Naive thymus-derived CD4-positive, alpha-beta T cell (primary cell): ENCODE data around the gene RBM33. TPM values are rescaled to one million over a fixed set of nuclear protein-coding genes. Genes with fewer than 3 reads are reported as not detected.
A peak's percentile ranks its signal among the peaks of the same experiment; 100 is the strongest.

Source experiments
- ATAC-seq: fragments of 150-1000 bp; cut with Tn5 transposase; 2 replicates; pipeline ENCODE4 v1.10.0; 2021; ENCODE audit warnings: mild to moderate bottlenecking, moderate library complexity
- CTCF ChIA-PET: fragments of 350-600 bp; sonication (Branson Sonifier 250); formaldehyde crosslinking; loops from one replicate; lab custom pipeline; 2021; ENCODE audit warnings: antibody characterized with exemption; lab: Charles Lee
- POLR2A ChIA-PET: fragments of 350-600 bp; sonication (Branson Sonifier 250); formaldehyde crosslinking; loops from one replicate; lab custom pipeline; 2021; ENCODE audit warnings: antibody characterized with exemption, inconsistent platforms; lab: Charles Lee
- DNase-seq, 9 donors: peaks; one replicate each; pipeline versions ENCODE4 v3.0.0 to v3.0.0-alpha.2; 2020 to 2022; ENCODE audit warnings: mixed read lengths in 1 of 9
- H3K27ac ChIP-seq: one replicate; pipeline ENCODE4 v1.7.0; 2013; ENCODE audit warnings: mild to moderate bottlenecking, low read depth, low read length, moderate library complexity
- H3K27me3 ChIP-seq, 2 donors: one replicate each; pipeline ENCODE4 v1.7.0; 2013; ENCODE audit warnings: low read length in 2 of 2, mild to moderate bottlenecking in 2 of 2, moderate library complexity in 2 of 2; ENCODE audit not compliant: control insufficient read depth in 2 of 2, insufficient read depth in 2 of 2
- H3K36me3 ChIP-seq, 3 experiments: 1 replicate in 2 of 3; 2 replicates in 1 of 3; pipeline ENCODE4 v1.7.0; 2013; ENCODE audit warnings: low read length in 3 of 3, mild to moderate bottlenecking in 3 of 3, moderate library complexity in 1 of 3; ENCODE audit not compliant: insufficient read depth in 3 of 3, control insufficient read depth in 2 of 3
- H3K4me1 ChIP-seq, 2 donors: one replicate each; pipeline ENCODE4 v1.7.0; 2013; ENCODE audit warnings: low read length in 2 of 2, mild to moderate bottlenecking in 2 of 2, moderate library complexity in 1 of 2; ENCODE audit not compliant: control insufficient read depth in 2 of 2, insufficient read depth in 2 of 2
- H3K4me3 ChIP-seq: 2 replicates; pipeline ENCODE4 v1.7.0; 2013; ENCODE audit warnings: mild to moderate bottlenecking, low read length
- H3K9me3 ChIP-seq, 3 experiments: 1 replicate in 2 of 3; 2 replicates in 1 of 3; pipeline ENCODE4 v1.7.0; 2013; ENCODE audit warnings: low read length in 3 of 3; ENCODE audit not compliant: control insufficient read depth in 2 of 3
- H3K27ac Mint-ChIP-seq, 9 donors: one replicate each; pipeline ENCODE4 v1.8.0; 2020 to 2022; ENCODE audit warnings: mixed read lengths in 9 of 9, mild to moderate bottlenecking in 8 of 9, moderate library complexity in 5 of 9, inconsistent platforms in 2 of 9
- H3K27me3 Mint-ChIP-seq, 5 donors: one replicate each; pipeline ENCODE4 v1.8.0; 2021 to 2022; ENCODE audit warnings: mixed read lengths in 5 of 5, mild to moderate bottlenecking in 1 of 5
- H3K36me3 Mint-ChIP-seq, 5 donors: one replicate each; pipeline ENCODE4 v1.8.0; 2020 to 2022; ENCODE audit warnings: mixed read lengths in 5 of 5, mild to moderate bottlenecking in 3 of 5, inconsistent platforms in 1 of 5
- H3K4me1 Mint-ChIP-seq, 7 donors: one replicate each; pipeline ENCODE4 v1.8.0; 2020 to 2022; ENCODE audit warnings: mixed read lengths in 7 of 7, mild to moderate bottlenecking in 3 of 7, inconsistent platforms in 1 of 7
- H3K4me3 Mint-ChIP-seq, 10 donors: one replicate each; pipeline ENCODE4 v1.8.0; 2020 to 2022; ENCODE audit warnings: mild to moderate bottlenecking in 10 of 10, mixed read lengths in 10 of 10, moderate library complexity in 6 of 10, inconsistent platforms in 2 of 10
- H3K9me3 Mint-ChIP-seq, 11 donors: one replicate each; pipeline ENCODE4 v1.8.0; 2020 to 2022; ENCODE audit warnings: mixed read lengths in 11 of 11, mild to moderate bottlenecking in 4 of 11, inconsistent platforms in 1 of 11, moderate library complexity in 1 of 11
- intact Hi-C, 2 donors: fragments of 100-400 bp; cut with micrococcal nuclease; formaldehyde crosslinking; loops; one replicate each; pipeline ENCODE4 v1.15.1; 2023
- polyA plus RNA-seq, 2 donors: library from polyadenylated mRNA; unstranded; fragments of 300-500 nt; fragmentation: Illumina TruSeq; gene quantifications; one replicate each; pipeline ENCODE4 v1.2.3, GENCODE V29; 2021
- total RNA-seq, 6 experiments: library from RNA in 5 of 6; stranded (reverse) in 5 of 6; gene quantifications; 1 replicate in 5 of 6; 2 replicates in 1 of 6; pipeline ENCODE4 v1.2.3 and lab custom pipeline; 2021 to 2026

Gene RBM33
- total and polyA plus RNA-seq, 7 experiments from 2014 or later: 43.7 to 177 (median 143) TPM

DNA sequence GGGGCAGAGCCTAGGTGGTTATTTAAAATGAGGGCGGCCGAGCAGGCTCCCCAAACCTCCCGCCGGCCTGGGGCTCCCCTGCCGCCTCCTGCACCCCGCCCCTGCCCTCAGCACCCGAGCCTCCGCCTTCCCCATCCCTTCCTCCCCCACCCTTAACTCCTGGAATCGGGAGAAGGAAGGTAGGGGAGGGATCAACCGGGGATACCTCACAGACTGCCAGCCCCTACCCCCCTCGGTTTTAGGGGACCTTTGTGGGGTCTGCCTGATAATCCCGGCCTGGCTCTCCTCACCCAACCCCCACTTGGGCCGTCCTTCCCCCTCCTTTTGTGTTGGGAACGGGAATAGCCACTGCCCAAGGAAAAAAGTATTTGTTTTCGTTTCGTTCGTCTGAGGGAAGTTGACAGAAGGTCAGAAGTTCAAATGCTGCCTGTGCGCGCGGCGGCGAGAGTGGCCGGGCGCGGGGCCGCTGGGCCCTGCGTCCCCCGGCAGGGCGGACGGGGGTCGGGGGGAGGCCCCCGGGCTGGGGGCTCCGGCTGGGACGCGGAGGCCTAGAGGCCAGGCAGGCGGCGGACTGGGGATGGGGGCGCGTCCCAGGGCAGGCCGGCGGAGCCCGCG, 165.0 kb downstream of the RBM33 start:
- Histone ChIP-seq H3K4me1 (no peaks in the 10 kb centered on the region), H3K4me3 (no peak overlapping the region), H3K36me3 (no peaks in the 10 kb centered on the region), H3K9me3 (no peaks in the 10 kb centered on the region), H3K27ac (no peak overlapping the region), H3K27me3 (peaks cover 0 to 14% of the 10 kb centered on the region in 2 donors)
- POLR2A ChIA-PET: no interaction called here
- Mint-ChIP-seq H3K27ac (peak overlapping the region in 1 of 9 donors; percentile 66), H3K36me3 (peaks cover 0 to 2% (median 0%) of the 10 kb centered on the region in 5 donors), H3K9me3 (peaks cover 0 to 2% (median 0%) of the 10 kb centered on the region in 11 donors), H3K27me3 (peaks cover 53 to 75% (median 65%) of the 10 kb centered on the region in 5 donors), H3K4me1 (peaks cover 7 to 45% (median 21%) of the 10 kb centered on the region in 7 donors), H3K4me3 (peak overlapping the region in 3 of 10 donors; percentile 9 to 33 (median 30))
- ATAC-seq (no peak), DNase-seq (no peak)
- intact Hi-C loops: loop anchor here in 1 of 2 donors (5.0 to 10.0 kb wide), 4 partner anchors 352 to 1883 kb away; partner anchors contain the start of genes EN2 and RNF32
- CTCF ChIA-PET: no interaction called here

DNA sequence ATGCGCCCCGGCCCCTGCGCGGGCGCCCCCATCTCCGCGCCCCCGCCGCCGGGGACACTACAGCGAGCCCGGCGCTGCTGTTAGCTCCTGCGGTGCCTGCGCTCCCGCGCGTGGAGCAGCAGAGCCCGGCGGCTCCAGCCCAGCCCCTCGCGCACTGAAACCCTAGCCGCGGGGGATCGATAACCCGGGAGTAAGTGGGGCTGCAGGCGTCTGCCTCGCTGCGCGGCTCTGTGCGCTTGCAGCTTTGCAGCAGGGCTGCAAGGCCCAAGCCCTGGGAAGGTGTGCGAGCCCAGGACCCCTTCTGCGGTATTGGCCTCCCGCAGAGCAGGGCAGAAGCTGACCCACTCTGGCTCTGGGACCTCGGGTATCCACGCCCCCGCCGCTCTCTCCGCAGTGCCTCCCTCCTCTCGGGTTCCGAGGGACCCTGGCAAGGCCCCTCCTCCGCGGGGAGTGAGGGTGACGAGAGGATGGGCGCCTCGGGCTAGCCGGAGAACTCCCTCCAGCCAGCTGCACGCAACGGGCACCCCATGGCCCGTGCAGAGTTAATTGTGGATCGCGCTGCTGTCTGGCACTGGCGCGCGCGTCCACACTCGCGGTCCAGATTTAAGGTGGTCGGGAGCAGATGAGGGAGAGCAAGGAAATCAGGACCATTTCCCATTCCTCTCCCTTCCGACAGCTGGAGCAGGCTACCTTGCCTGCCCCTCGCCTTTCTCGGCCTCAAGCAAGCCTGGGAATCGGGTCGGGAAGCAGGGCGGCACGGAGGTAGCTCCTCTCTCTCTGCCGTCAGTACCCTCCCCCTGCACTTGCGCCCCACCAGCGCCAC, 165.7 kb downstream of the RBM33 start:
- H3K27ac ChIP-seq: no peak overlapping the region
- H3K4me3 ChIP-seq: no peak overlapping the region
- Mint-ChIP-seq H3K27me3 (peaks cover 53 to 79% (median 65%) of the 10 kb centered on the region in 5 donors), H3K36me3 (peaks cover 0 to 2% (median 0%) of the 10 kb centered on the region in 5 donors), H3K4me3 (peak overlapping the region in 2 of 10 donors; percentile 9 to 29), H3K9me3 (peaks cover 0 to 2% (median 0%) of the 10 kb centered on the region in 11 donors), H3K4me1 (peaks cover 7 to 44% (median 20%) of the 10 kb centered on the region in 7 donors), H3K27ac (no peak overlapping the region)
- H3K36me3 ChIP-seq: no peaks in the 10 kb centered on the region
- peaks cover 0 to 14% of the 10 kb centered on the region in 2 donors for H3K27me3 ChIP-seq
- intact Hi-C loops: loop anchor here in 1 of 2 donors (5.0 to 10.0 kb wide), 6 partner anchors 353 to 1882 kb away; partner anchors contain the start of genes EN2 and RNF32
- no peaks in the 10 kb centered on the region for H3K4me1 ChIP-seq
- ATAC-seq: no peak
- ChIA-PET POLR2A (no interaction called here), CTCF (no interaction called here)
- DNase-seq: no peak
- H3K9me3 ChIP-seq: no peaks in the 10 kb centered on the region

DNA sequence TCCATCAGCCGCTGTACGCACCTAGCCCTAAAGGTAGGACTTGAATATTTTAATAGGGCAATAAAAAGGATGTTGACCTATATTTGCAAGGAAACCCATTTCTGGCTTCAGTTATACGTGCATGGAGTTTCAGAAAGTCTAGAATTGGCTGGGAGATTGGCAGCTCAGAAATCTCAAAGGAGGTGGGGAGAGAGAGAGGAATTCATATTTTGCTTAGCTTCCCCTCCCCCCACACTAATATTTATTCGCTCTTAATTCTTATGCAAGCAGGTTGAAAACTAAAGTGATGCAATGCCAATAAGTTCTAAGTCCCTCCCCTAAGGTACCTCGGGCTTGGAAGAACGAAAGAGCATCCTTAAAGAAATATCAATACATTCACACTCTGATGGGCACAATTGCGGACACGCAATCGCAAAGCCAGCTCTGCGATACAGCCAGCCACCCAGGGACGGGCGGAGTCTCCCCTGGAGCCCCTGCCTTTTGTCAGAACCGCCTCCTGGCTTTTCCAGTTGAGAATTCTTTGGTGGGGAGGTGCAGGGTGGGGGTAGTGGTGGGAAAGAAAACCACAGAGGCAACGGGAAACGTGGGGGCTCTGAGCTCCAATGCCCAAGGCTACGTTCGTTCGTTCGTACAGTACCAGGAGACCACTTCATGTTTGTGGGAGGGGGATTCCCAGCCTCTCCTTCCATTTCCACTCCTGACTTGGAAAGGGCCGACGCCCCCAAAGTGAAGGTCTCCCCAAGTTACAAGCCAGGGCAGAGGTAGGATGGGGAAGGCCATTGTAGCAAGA, 166.5 kb downstream of the RBM33 start:
- peaks cover 0 to 2% (median 0%) of the 10 kb centered on the region in 11 donors for H3K9me3 Mint-ChIP-seq
- no peaks in the 10 kb centered on the region for H3K36me3 ChIP-seq
- peaks cover 0 to 2% (median 0%) of the 10 kb centered on the region in 5 donors for H3K36me3 Mint-ChIP-seq
- no peak overlapping the region for H3K27ac Mint-ChIP-seq
- peaks cover 14 to 46% (median 22%) of the 10 kb centered on the region in 7 donors for H3K4me1 Mint-ChIP-seq
- no peak for ATAC-seq
- H3K4me3 ChIP-seq: no peak overlapping the region
- peaks cover 0 to 14% of the 10 kb centered on the region in 2 donors for H3K27me3 ChIP-seq
- intact Hi-C loops: loop anchor here in 1 of 2 donors (5.0 kb wide), 2 partner anchors 434 to 1196 kb away; no protein-coding TSS in a partner anchor
- H3K9me3 ChIP-seq: no peaks in the 10 kb centered on the region
- H3K27me3 Mint-ChIP-seq: peaks cover 53 to 83% (median 71%) of the 10 kb centered on the region in 5 donors
- no peak overlapping the region for H3K27ac ChIP-seq
- H3K4me3 Mint-ChIP-seq: peak overlapping the region in 3 of 10 donors; percentile 16 to 29 (median 19)
- no peaks in the 10 kb centered on the region for H3K4me1 ChIP-seq
- DNase-seq: no peak
- POLR2A ChIA-PET: no interaction called here
- CTCF ChIA-PET: interaction anchor here (0.5 kb wide), 1 partner anchor 1014 kb away, joined by 4 read pairs; no protein-coding TSS in a partner anchor

DNA sequence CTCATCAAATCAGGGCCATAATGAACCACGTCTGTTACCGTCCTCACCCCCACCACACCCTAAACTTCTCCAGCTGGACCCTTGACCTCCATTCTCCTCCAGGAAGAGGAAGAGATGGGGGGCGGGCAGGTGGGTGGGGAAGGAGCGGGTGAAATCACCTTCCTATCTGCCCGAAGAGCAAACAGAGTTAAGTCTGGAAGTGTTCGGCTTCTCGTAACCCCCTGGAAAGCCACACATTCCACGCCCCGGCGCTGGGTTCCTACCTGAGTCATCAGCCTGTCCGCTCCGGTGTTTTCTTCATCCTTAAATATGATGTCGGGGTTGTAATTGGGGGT, 167.1 kb downstream of the RBM33 start:
- intact Hi-C loops: loop anchor here in 1 of 2 donors (5.0 kb wide), 2 partner anchors 434 to 1196 kb away; no protein-coding TSS in a partner anchor
- Mint-ChIP-seq H3K36me3 (peaks cover 0 to 2% (median 0%) of the 10 kb centered on the region in 5 donors), H3K9me3 (peaks cover 0 to 2% (median 0%) of the 10 kb centered on the region in 11 donors), H3K4me3 (peak overlapping the region in 7 of 10 donors; percentile 16 to 67 (median 39)), H3K4me1 (peaks cover 14 to 40% (median 22%) of the 10 kb centered on the region in 7 donors), H3K27me3 (peaks cover 50 to 79% (median 66%) of the 10 kb centered on the region in 5 donors), H3K27ac (no peak overlapping the region)
- H3K36me3 ChIP-seq: no peaks in the 10 kb centered on the region
- H3K27ac ChIP-seq: no peak overlapping the region
- H3K4me3 ChIP-seq: no peak overlapping the region
- no peaks in the 10 kb centered on the region for H3K4me1 ChIP-seq
- DNase-seq: no peak
- POLR2A ChIA-PET: no interaction called here
- CTCF ChIA-PET: no interaction called here
- no peaks in the 10 kb centered on the region for H3K9me3 ChIP-seq
- ATAC-seq: no peak
- peaks cover 0 to 14% of the 10 kb centered on the region in 2 donors for H3K27me3 ChIP-seq

DNA sequence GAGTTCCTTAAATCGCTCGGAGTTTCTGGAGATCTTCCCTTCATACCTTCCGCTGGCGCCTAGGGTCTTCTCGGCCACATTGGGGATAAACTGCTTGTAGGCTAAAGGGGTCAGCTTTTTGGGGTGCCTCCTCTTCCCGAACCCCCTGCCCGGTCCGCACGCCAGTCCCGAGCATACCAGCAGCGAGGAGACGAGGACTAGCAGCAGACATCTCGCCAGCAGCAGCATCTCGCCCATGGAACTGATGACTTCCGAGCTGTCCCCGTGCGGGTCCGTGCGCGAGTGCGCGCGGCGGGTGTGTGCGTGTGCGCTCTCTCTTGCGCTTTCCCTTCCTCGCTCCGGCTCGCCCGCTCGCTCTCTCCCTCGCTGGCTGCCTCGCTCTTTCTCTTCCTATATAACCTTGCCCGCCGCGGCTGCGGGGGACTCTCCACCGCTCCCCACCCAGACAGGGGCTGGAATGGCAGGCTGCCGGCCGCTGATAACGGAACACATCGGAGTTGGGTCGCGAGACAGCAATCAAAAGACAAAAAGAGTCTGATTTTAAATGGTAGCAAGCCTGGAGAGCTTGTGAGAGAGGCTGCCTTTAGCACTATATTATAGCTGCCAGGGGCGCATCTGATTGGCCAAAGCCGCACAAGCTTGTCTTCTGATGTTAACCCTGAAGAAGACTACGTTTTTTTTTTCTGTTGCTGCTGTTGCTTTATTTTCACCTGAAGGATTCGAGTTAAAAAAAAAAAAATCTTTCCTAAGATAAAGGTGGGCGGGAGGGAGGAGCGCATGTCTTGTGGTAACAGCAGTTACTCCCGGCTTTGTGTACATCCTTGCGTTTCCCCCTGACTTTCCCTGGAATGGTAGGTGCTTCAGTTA, 167.7 kb downstream of the RBM33 start, which contains the start of gene SHH:
SHH (minus strand) TSS at position 569 of the 867 bp plus-strand sequence; CDS start at position 228, 341 bp downstream.
- Histone ChIP-seq H3K9me3 (no peaks in the 10 kb centered on the region), H3K27ac (no peak within 1 kb of the TSS), H3K4me3 (no peak within 1 kb of the TSS), H3K4me1 (no peaks in the 10 kb centered on the region), H3K27me3 (peaks cover 0 to 14% of the 10 kb centered on the region in 2 donors), H3K36me3 (no peaks in the 10 kb centered on the region)
- intact Hi-C loops: loop anchor here in 1 of 2 donors (5.0 kb wide), 2 partner anchors 435 to 1195 kb away; no protein-coding TSS in a partner anchor
- peak within 1 kb of the TSS in 1 of 9 donors; percentile 42 for H3K27ac Mint-ChIP-seq
- no peak for DNase-seq
- peaks cover 0 to 3% (median 0%) of the 10 kb centered on the region in 11 donors for H3K9me3 Mint-ChIP-seq
- ChIA-PET CTCF (interaction anchor here (0.7 kb wide), 1 partner anchor 660 kb away, joined by 5 read pairs; no protein-coding TSS in a partner anchor), POLR2A (no interaction called here)
- H3K4me1 Mint-ChIP-seq: peaks cover 14 to 36% (median 22%) of the 10 kb centered on the region in 7 donors
- peak within 1 kb of the TSS in 9 of 10 donors; percentile 25 to 76 (median 59) for H3K4me3 Mint-ChIP-seq
- peaks cover 44 to 73% (median 60%) of the 10 kb centered on the region in 5 donors for H3K27me3 Mint-ChIP-seq
- no peak for ATAC-seq
- H3K36me3 Mint-ChIP-seq: peaks cover 0 to 2% (median 0%) of the 10 kb centered on the region in 5 donors
